PC-9 (cell line): Measurements from ENCODE around the gene OPN1LW. TPM values are rescaled to one million over a fixed set of nuclear protein-coding genes. Genes with fewer than 3 reads are reported as not detected.

Experiments used
- BruUV-seq: library from RNA; stranded (reverse); fragments of 400-500 nt; replicated peaks from 2 replicates; lab custom pipeline; 2021; lab: Mats Ljungman, UMichigan
- CTCF ChIA-PET: fragments of 300-600 bp; sonication (Branson Sonifier 250); formaldehyde crosslinking; loops from one replicate; lab custom pipeline; 2022; ENCODE audit warnings: antibody characterized with exemption; lab: Charles Lee
- POLR2A ChIA-PET: fragments of 300-600 bp; sonication (Branson Sonifier 250); formaldehyde crosslinking; loops from one replicate; lab custom pipeline; 2022; ENCODE audit warnings: antibody characterized with exemption; ENCODE audit not compliant: unreplicated experiment; lab: Charles Lee
- DNase-seq, 2 experiments: peaks; one replicate each; pipeline versions ENCODE4 v3.0.0 to v3.0.0-alpha.2; 2015 to 2022; ENCODE audit warnings: mixed read lengths in 1 of 2
- H2AFZ ChIP-seq: fragments of 200-600 bp; sonication (generic); 2 replicates; pipeline ENCODE4 v1.8.1; 2017; ENCODE audit warnings: antibody characterized with exemption
- H3F3A ChIP-seq: fragments of 200-600 bp; sonication (generic); 2 replicates; pipeline ENCODE4 v1.8.1; 2017; ENCODE audit warnings: antibody characterized with exemption, mild to moderate bottlenecking, low read depth; ENCODE audit not compliant: insufficient read depth
- H3K27ac ChIP-seq: fragments of 200-600 bp; sonication (generic); 2 replicates; pipeline ENCODE4 v1.6.1; 2016; ENCODE audit warnings: mixed run types
- H3K27me3 ChIP-seq: fragments of 200-600 bp; sonication (generic); 2 replicates; pipeline ENCODE4 v1.6.1; 2016; ENCODE audit warnings: low read depth, mixed run types; ENCODE audit not compliant: insufficient read depth
- H3K36me3 ChIP-seq: fragments of 200-600 bp; sonication (generic); 2 replicates; pipeline ENCODE4 v1.6.1; 2016; ENCODE audit warnings: low read depth, mixed run types
- H3K4me1 ChIP-seq: fragments of 200-600 bp; sonication (generic); replicated peaks from 2 replicates; pipeline ENCODE4 v1.6.1; 2016; ENCODE audit warnings: mixed run types; ENCODE audit not compliant: insufficient read depth
- H3K4me2 ChIP-seq: fragments of 200-600 bp; sonication (generic); 2 replicates; pipeline ENCODE4 v1.6.1; 2017; ENCODE audit warnings: mixed run types
- H3K4me3 ChIP-seq: fragments of 200-600 bp; sonication (generic); 2 replicates; pipeline ENCODE4 v1.6.1; 2016; ENCODE audit warnings: mixed run types
- H3K79me2 ChIP-seq: fragments of 200-600 bp; sonication (generic); 2 replicates; pipeline ENCODE4 v1.6.1; 2017; ENCODE audit warnings: low read depth, mixed run types
- H3K9me2 ChIP-seq: fragments of 200-600 bp; sonication (generic); 2 replicates; pipeline ENCODE4 v1.8.1; 2017; ENCODE audit warnings: mild to moderate bottlenecking; ENCODE audit not compliant: insufficient read depth
- H3K9me3 ChIP-seq: fragments of 200-600 bp; sonication (generic); 2 replicates; pipeline ENCODE4 v1.8.1; 2016; ENCODE audit warnings: low read depth; ENCODE audit not compliant: insufficient read depth
- H4K20me1 ChIP-seq: fragments of 200-600 bp; sonication (generic); 2 replicates; pipeline ENCODE4 v1.8.1; 2017; ENCODE audit not compliant: insufficient read depth
- CTCF ChIP-seq: fragments of 200-600 bp; sonication (generic); conservative IDR thresholded peaks from 2 replicates; pipeline ENCODE4 v1.6.1; 2017; ENCODE audit warnings: mixed run types, antibody characterized with exemption, mild to moderate bottlenecking, moderate library complexity
- EZH2 ChIP-seq: fragments of 200-600 bp; sonication (generic); IDR thresholded peaks from 2 replicates; pipeline ENCODE4 v1.8.0; 2017; ENCODE audit warnings: antibody characterized with exemption, low read depth
- intact Hi-C: fragments of 100-400 bp; cut with micrococcal nuclease; formaldehyde crosslinking; loops from one replicate; pipeline ENCODE4 v1.10.0; 2022; ENCODE audit not compliant: unreplicated experiment
- total RNA-seq: library from RNA; stranded (reverse); gene quantifications from 2 replicates; pipeline ENCODE4 v1.2.3, GENCODE V29; 2021

Gene OPN1LW
- total RNA-seq, 1 experiment from 2014 or later = not detected

GRCh38 chrX:154113729-154114128 lies 30.3 kb upstream of the OPN1LW start:
- Histone ChIP-seq H2AFZ (peak overlapping the region; percentile 67), H4K20me1 (no peaks in the 10 kb centered on the region), H3K9me3 (no peaks in the 10 kb centered on the region), H3K9me2 (no peaks in the 10 kb centered on the region), H3F3A (no peaks in the 10 kb centered on the region), H3K4me1 (0 out of 2 replicates have a peak, but pooled peaks cover 8% of the 10 kb centered on the region), H3K4me3 (no peak overlapping the region), H3K27ac (no peak overlapping the region), H3K4me2 (no peak overlapping the region), H3K79me2 (no peaks in the 10 kb centered on the region), H3K36me3 (no peaks in the 10 kb centered on the region), H3K27me3 (no peaks in the 10 kb centered on the region)
- POLR2A ChIA-PET = no interaction called here
- BruUV-seq = no TSS peak
- intact Hi-C loops = no loop called here
- no peak for TF ChIP-seq CTCF
- TF ChIP-seq EZH2 = no peak
- CTCF ChIA-PET = no interaction called here
- no peak for DNase-seq

- H3K36me3 ChIP-seq = no peaks in the 10 kb centered on the region
- no peaks in the 10 kb centered on the region for H3K27me3 ChIP-seq
- ChIA-PET POLR2A (interaction anchor here (0.7 kb wide), 1 partner anchor 17 kb away, joined by 3 read pairs; the partner anchor contains the start of gene MECP2), CTCF (no interaction called here)
- intact Hi-C loops = no loop called here
- no peaks in the 10 kb centered on the region for H3K9me2 ChIP-seq
- H4K20me1 ChIP-seq = no peaks in the 10 kb centered on the region
- no peaks in the 10 kb centered on the region for H3K9me3 ChIP-seq
- no peak for DNase-seq
- H3K4me3 ChIP-seq = no peak overlapping the region
- no peak for TF ChIP-seq EZH2
- no peak for TF ChIP-seq CTCF
- H3F3A ChIP-seq = no peaks in the 10 kb centered on the region
- H3K4me1 ChIP-seq = 0 out of 2 replicates have a peak, but pooled peaks cover 8% of the 10 kb centered on the region
- no peak overlapping the region for H3K27ac ChIP-seq
- no TSS peak for BruUV-seq
- H3K4me2 ChIP-seq = no peak overlapping the region
- H3K79me2 ChIP-seq = no peaks in the 10 kb centered on the region
- no peak overlapping the region for H2AFZ ChIP-seq
Measured at GRCh38 chrX:154114652-154115051, 29.4 kb upstream of the OPN1LW start.

- no peak overlapping the region for H3K4me3 ChIP-seq
- no peak for DNase-seq
- H3K79me2 ChIP-seq = no peaks in the 10 kb centered on the region
- H3K9me3 ChIP-seq = no peaks in the 10 kb centered on the region
- H3K9me2 ChIP-seq = no peaks in the 10 kb centered on the region
- ChIA-PET POLR2A (interaction anchor here (0.7 kb wide), 1 partner anchor 18 kb away, joined by 3 read pairs; the partner anchor contains the start of gene MECP2), CTCF (no interaction called here)
- H2AFZ ChIP-seq = no peak overlapping the region
- no peaks in the 10 kb centered on the region for H3K36me3 ChIP-seq
- 0 out of 2 replicates have a peak, but pooled peaks cover 8% of the 10 kb centered on the region for H3K4me1 ChIP-seq
- no peak overlapping the region for H3K4me2 ChIP-seq
- H3K27me3 ChIP-seq = no peaks in the 10 kb centered on the region
- intact Hi-C loops = no loop called here
- no TSS peak for BruUV-seq
- H3K27ac ChIP-seq = no peak overlapping the region
- no peak for TF ChIP-seq CTCF
- TF ChIP-seq EZH2 = no peak
- H4K20me1 ChIP-seq = no peaks in the 10 kb centered on the region
- H3F3A ChIP-seq = no peaks in the 10 kb centered on the region
Measured at GRCh38 chrX:154115071-154115470, 29.0 kb upstream of the OPN1LW start.
